D721Med (cell line): ENCODE results near the gene IFT43.

Experiments used
- DNase-seq: peaks from one replicate; pipeline ENCODE4 v3.0.0; 2011; ENCODE audit warnings: low spot score; ENCODE audit not compliant: insufficient read length
- FAIRE-seq: peaks from 2 replicates; lab custom pipeline; 2011; peaks lifted over from hg19 to GRCh38; lab: Jason Lieb, UNC
- TF ChIP-seq, protein P1 (sequence below): IDR thresholded peaks from 2 replicates; pipeline ENCODE4 v1.5.1; 2012; ENCODE audit warnings: mild to moderate bottlenecking, control low read depth; ENCODE audit not compliant: insufficient read depth; ENCODE audit errors: missing control alignments

The IFT43 gene

DNA sequence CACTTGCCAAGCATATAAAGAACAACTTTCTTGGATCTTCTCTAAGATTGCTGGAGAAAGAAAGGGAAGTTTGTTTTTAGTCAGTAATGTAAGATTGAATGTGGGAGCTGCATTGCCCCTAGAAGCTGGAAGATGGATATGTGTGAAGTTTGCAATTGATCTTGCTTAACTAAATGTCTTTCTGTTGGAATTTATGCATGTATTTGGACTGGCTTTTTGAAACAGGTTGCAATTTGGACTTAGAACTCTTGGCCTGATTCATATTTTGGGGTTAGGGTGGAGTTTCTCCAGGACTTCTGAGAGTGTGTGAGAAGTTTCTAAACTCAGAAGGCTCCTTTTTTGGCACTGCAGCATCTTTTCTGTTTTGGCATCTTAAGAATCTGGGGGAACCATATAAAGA, 26.4 kb downstream of the IFT43 start:
- FAIRE-seq, result no peak
- TF ChIP-seq, protein P1, sequence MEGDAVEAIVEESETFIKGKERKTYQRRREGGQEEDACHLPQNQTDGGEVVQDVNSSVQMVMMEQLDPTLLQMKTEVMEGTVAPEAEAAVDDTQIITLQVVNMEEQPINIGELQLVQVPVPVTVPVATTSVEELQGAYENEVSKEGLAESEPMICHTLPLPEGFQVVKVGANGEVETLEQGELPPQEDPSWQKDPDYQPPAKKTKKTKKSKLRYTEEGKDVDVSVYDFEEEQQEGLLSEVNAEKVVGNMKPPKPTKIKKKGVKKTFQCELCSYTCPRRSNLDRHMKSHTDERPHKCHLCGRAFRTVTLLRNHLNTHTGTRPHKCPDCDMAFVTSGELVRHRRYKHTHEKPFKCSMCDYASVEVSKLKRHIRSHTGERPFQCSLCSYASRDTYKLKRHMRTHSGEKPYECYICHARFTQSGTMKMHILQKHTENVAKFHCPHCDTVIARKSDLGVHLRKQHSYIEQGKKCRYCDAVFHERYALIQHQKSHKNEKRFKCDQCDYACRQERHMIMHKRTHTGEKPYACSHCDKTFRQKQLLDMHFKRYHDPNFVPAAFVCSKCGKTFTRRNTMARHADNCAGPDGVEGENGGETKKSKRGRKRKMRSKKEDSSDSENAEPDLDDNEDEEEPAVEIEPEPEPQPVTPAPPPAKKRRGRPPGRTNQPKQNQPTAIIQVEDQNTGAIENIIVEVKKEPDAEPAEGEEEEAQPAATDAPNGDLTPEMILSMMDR, result no peak
- no peak for DNase-seq

GRCh38 chr14:76012354-76012753, 26.8 kb downstream of the IFT43 start:
- TF ChIP-seq, protein P1, result no peak
- DNase-seq (no peak), FAIRE-seq (no peak)

DNA sequence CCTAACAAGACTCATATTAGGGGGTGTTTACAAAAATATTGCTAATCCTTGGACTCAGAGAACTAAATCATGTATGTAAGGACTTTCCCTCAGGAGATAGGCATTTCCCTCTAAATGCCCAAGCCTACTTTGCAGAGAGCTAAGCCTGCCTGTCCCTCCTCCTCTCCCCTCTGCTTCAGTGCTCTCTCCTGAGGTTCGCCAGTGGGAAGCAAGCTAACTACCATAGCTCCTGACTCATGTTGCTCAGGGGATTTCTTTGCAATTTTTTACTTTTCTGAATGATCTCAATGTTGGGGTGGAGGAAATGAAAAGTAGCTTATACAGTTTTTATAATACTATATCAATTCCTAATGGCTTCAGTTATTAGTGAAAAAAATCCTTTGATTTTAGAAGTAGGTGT, 29.6 kb downstream of the IFT43 start:
- TF ChIP-seq, protein P1, result no peak
- DNase-seq (no peak), FAIRE-seq (no peak)

GRCh38 chr14:76015668-76016067, 30.1 kb downstream of the IFT43 start:
- no peak for DNase-seq
- FAIRE-seq, result no peak
- TF ChIP-seq, protein P1, result no peak

DNA sequence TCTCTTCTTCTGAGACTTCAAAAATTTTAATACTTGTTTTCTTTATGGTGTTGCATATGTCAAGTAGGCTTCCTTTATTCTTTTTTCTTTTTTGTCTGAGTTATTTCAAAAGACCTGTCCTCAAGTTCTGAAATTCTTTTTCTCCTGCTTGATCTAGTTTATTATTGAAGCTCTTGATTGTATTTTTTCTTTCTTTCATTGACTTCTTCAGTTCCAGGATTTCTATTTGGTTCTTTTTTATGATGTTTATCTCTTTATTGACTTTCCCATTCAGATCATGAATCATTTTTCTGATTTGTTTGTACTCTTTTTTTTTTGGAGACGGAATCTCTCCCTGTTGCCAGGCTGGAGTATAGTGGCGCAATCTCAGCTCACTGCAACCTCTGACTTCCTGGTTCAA, 34.1 kb downstream of the IFT43 start:
- TF ChIP-seq, protein P1, result no peak
- DNase-seq (no peak), FAIRE-seq (no peak)

DNA sequence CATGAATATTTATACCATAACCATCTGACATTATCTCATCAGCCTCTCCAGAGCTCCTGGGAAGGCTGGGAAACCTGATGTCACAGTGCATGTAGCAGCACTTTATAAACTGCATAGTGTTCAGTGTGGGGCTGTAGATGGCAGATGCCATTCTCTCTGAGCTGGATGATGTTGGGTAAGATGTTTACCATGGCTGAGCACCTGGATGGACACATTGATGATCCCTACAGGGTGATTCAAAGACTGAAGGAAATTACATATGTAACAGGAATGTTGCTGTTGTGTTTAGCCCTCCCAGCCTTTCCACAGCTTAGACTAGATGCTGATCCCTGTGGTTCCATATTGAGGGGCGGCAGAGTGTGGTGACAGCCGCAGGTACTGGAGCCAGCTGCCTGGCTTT, 37.4 kb downstream of the IFT43 start:
- FAIRE-seq (no peak), DNase-seq (no peak)
- TF ChIP-seq, protein P1, result no peak

DNA sequence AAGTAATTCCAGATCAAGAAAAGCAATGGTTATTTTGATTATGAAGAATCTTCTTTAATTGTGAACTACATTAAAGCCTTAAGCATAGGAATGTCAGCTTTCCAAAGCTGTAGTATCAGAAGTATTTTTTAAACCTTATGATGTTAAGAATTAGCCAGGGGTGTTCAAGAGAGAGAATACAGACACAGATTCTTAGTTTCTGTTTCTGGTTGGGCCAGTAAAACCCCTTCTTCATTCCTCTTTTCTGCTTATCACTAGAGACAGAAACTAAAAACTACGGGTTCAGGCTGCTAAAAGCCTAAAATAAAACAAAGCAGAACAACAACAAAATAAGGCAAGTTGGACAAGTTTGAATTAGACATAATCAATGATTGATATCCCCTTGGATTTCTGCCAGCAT, 38.2 kb downstream of the IFT43 start:
- TF ChIP-seq, protein P1, result no peak
- FAIRE-seq (no peak), DNase-seq (no peak)
